H9 (cell line): ENCODE results near the gene MGAT4B. TPM values are rescaled to one million over a fixed set of nuclear protein-coding genes. Genes with fewer than 3 reads are reported as not detected.

Experiments
- DNase-seq: peaks from one replicate; pipeline ENCODE4 v3.0.0-alpha.2; 2017
- H2AFZ ChIP-seq: one replicate; pipeline ENCODE4 v1.6.1; 2013; ENCODE audit warnings: mild to moderate bottlenecking, low read length, control low read depth, moderate library complexity
- H2AK5ac ChIP-seq: 2 replicates; pipeline ENCODE4 v1.6.1; 2013; ENCODE audit warnings: low read length, control low read depth, mixed read lengths; ENCODE audit not compliant: insufficient read length
- H2BK120ac ChIP-seq: one replicate; pipeline ENCODE4 v1.6.1; 2013; ENCODE audit warnings: low read depth, mild to moderate bottlenecking, low read length, control low read depth, inconsistent platforms; ENCODE audit not compliant: poor library complexity, severe bottlenecking
- H2BK12ac ChIP-seq: 2 replicates; pipeline ENCODE4 v1.6.1; 2013; ENCODE audit warnings: low read length, control low read depth, mixed read lengths, low read depth; ENCODE audit not compliant: insufficient read length
- H2BK15ac ChIP-seq: 2 replicates; pipeline ENCODE4 v1.6.1; 2013; ENCODE audit warnings: low read depth, low read length, control low read depth
- H2BK20ac ChIP-seq: one replicate; pipeline ENCODE4 v1.6.1; 2013; ENCODE audit warnings: low read depth, mild to moderate bottlenecking, low read length, control low read depth, inconsistent platforms; ENCODE audit not compliant: poor library complexity, severe bottlenecking
- H2BK5ac ChIP-seq: 2 replicates; pipeline ENCODE4 v1.6.1; 2013; ENCODE audit warnings: low read length, control low read depth, mixed read lengths; ENCODE audit not compliant: insufficient read length
- H3K14ac ChIP-seq: 2 replicates; pipeline ENCODE4 v1.6.1; 2013; ENCODE audit warnings: low read length, control low read depth; ENCODE audit not compliant: insufficient read depth
- H3K18ac ChIP-seq: 2 replicates; pipeline ENCODE4 v1.6.1; 2013; ENCODE audit warnings: low read depth, mild to moderate bottlenecking, mixed read lengths, low read length, control low read depth; ENCODE audit not compliant: insufficient read length
- H3K23ac ChIP-seq: 2 replicates; pipeline ENCODE4 v1.6.1; 2013; ENCODE audit warnings: low read length, control low read depth, mixed read lengths, low read depth; ENCODE audit not compliant: insufficient read length
- H3K23me2 ChIP-seq: 2 replicates; pipeline ENCODE4 v1.6.1; 2013; ENCODE audit warnings: low read depth, mild to moderate bottlenecking, mixed read lengths, low read length, control low read depth; ENCODE audit not compliant: insufficient read length, poor library complexity, severe bottlenecking
- H3K27ac ChIP-seq: 2 replicates; pipeline ENCODE4 v1.5.1; 2013; ENCODE audit warnings: low read length, control low read depth, mixed read lengths, low read depth; ENCODE audit not compliant: insufficient read length
- H3K27me3 ChIP-seq: 2 replicates; pipeline ENCODE4 v1.6.1; 2013; ENCODE audit warnings: low read length, control low read depth, inconsistent platforms; ENCODE audit not compliant: insufficient read depth
- H3K4ac ChIP-seq: 2 replicates; pipeline ENCODE4 v1.6.1; 2013; ENCODE audit warnings: low read depth, mild to moderate bottlenecking, control low read depth, inconsistent platforms, low read length, moderate library complexity
- H3K4me1 ChIP-seq: 2 replicates; pipeline ENCODE4 v1.6.1; 2013; ENCODE audit warnings: low read length, control low read depth, inconsistent platforms; ENCODE audit not compliant: insufficient read depth
- H3K4me2 ChIP-seq: 2 replicates; pipeline ENCODE4 v1.6.1; 2013; ENCODE audit warnings: low read length, control low read depth, mixed read lengths; ENCODE audit not compliant: insufficient read length, insufficient read depth
- H3K56ac ChIP-seq: 2 replicates; pipeline ENCODE4 v1.6.1; 2013; ENCODE audit warnings: low read depth, mild to moderate bottlenecking, mixed read lengths, low read length, control low read depth; ENCODE audit not compliant: insufficient read length
- H3K79me1 ChIP-seq: 2 replicates; pipeline ENCODE4 v1.6.1; 2013; ENCODE audit warnings: low read depth, mild to moderate bottlenecking, moderate library complexity, low read length, control low read depth, inconsistent platforms; ENCODE audit not compliant: insufficient read depth, poor library complexity, severe bottlenecking
- H3K79me2 ChIP-seq: 2 replicates; pipeline ENCODE4 v1.6.1; 2013; ENCODE audit warnings: low read length, control low read depth, inconsistent platforms; ENCODE audit not compliant: insufficient read depth
- H3K9ac ChIP-seq: 2 replicates; pipeline ENCODE4 v1.6.1; 2013; ENCODE audit warnings: low read length, control low read depth, mixed read lengths; ENCODE audit not compliant: insufficient read length; ENCODE audit errors: extremely low read depth
- H3K9me3 ChIP-seq: one replicate; pipeline ENCODE4 v1.6.1; 2013; ENCODE audit warnings: low read depth, low read length, inconsistent platforms; ENCODE audit not compliant: control insufficient read depth
- H3T11ph ChIP-seq: one replicate; pipeline ENCODE4 v1.6.1; 2013; ENCODE audit warnings: mild to moderate bottlenecking, low read length, control low read depth, inconsistent platforms
- H4K20me1 ChIP-seq: one replicate; pipeline ENCODE4 v1.6.1; 2013; ENCODE audit not compliant: control insufficient read depth, insufficient read length, insufficient read depth
- H4K5ac ChIP-seq: 2 replicates; pipeline ENCODE4 v1.6.1; 2013; ENCODE audit warnings: low read depth, mild to moderate bottlenecking, mixed read lengths, low read length, control low read depth; ENCODE audit not compliant: insufficient read length
- H4K8ac ChIP-seq: replicated peaks from 2 replicates; pipeline ENCODE4 v1.6.1; 2013; ENCODE audit warnings: low read length, control low read depth, mixed read lengths, low read depth; ENCODE audit not compliant: insufficient read length
- H4K91ac ChIP-seq: 2 replicates; pipeline ENCODE4 v1.6.1; 2013; ENCODE audit warnings: low read depth, mild to moderate bottlenecking, moderate library complexity, mixed read lengths, low read length, control low read depth; ENCODE audit not compliant: insufficient read length
- H3K27ac Mint-ChIP-seq, 3 experiments: 2 replicates in 2 of 3; 3 replicates in 1 of 3; pipeline ENCODE4 v1.8.0; 2020 to 2021; ENCODE audit warnings: mixed read lengths in 3 of 3, mild to moderate bottlenecking in 1 of 3, moderate library complexity in 1 of 3
- H3K27me3 Mint-ChIP-seq: 2 replicates; pipeline ENCODE4 v1.8.0; 2021; ENCODE audit warnings: low read depth, mild to moderate bottlenecking, moderate library complexity, mixed read lengths
- H3K36me3 Mint-ChIP-seq, 3 experiments: 2 replicates in 2 of 3; 3 replicates in 1 of 3; pipeline ENCODE4 v1.8.0; 2020 to 2021; ENCODE audit warnings: low read depth in 3 of 3, mixed read lengths in 3 of 3; ENCODE audit not compliant: insufficient read depth in 1 of 3
- H3K4me1 Mint-ChIP-seq, 2 experiments: 2 replicates each; pipeline ENCODE4 v1.8.0; 2020; ENCODE audit warnings: mixed read lengths in 2 of 2
- H3K4me3 Mint-ChIP-seq, 2 experiments: 2 replicates in 1 of 2; 3 replicates in 1 of 2; pipeline ENCODE4 v1.8.0; 2020 to 2021; ENCODE audit warnings: mild to moderate bottlenecking in 2 of 2, mixed read lengths in 2 of 2, moderate library complexity in 1 of 2
- H3K9me3 Mint-ChIP-seq, 2 experiments: 2 replicates in 1 of 2; 3 replicates in 1 of 2; pipeline ENCODE4 v1.8.0; 2020; ENCODE audit warnings: mild to moderate bottlenecking in 2 of 2, mixed read lengths in 2 of 2, moderate library complexity in 1 of 2
- WGBS: extraction: QIAGEN DNeasy Blood & Tissue Kit; methylation state at CpG from one replicate; pipeline ENCODE4 v1.1.7; 2013; ENCODE audit warnings: missing lambda C conversion rate, low lambda C conversion rate, mixed read lengths; ENCODE audit not compliant: insufficient read length; ENCODE audit errors: extremely low coverage; 5-methylcytosine and 5-hydroxymethylcytosine counted together
- total RNA-seq: library from RNA; stranded (reverse); gene quantifications from 2 replicates; pipeline ENCODE4 v1.2.1, GENCODE V29; 2021
- TF ChIP-seq, protein P1 (sequence below): fragments of 200-600 bp; sonication (generic); conservative IDR thresholded peaks from 3 replicates; pipeline ENCODE4 v1.8.0; 2021; ENCODE audit warnings: antibody characterized with exemption, mild to moderate bottlenecking

Gene MGAT4B
- total RNA-seq, 1 experiment from 2014 or later = 147 TPM

- H3K9ac ChIP-seq = no peak overlapping the region
- H2BK15ac ChIP-seq = no peak overlapping the region
- no CpG with 5 or more reads among the region's 36 CpGs for WGBS
- no peaks in the 10 kb centered on the region for H3K27me3 ChIP-seq
- H3K56ac ChIP-seq = no peak overlapping the region
- H4K20me1 ChIP-seq = no peaks in the 10 kb centered on the region
- Mint-ChIP-seq H3K4me3 (peak overlapping the region in 1 of 2 experiments; percentile 26; a peak in 1 of 5 replicates), H3K27ac (peak overlapping the region in 1 of 3 experiments; percentile 52; a peak in 1 of 7 replicates), H3K4me1 (peaks cover 26 to 32% of the 10 kb centered on the region in 2 experiments), H3K9me3 (no peaks in the 10 kb centered on the region), H3K27me3 (peaks cover 4% of the 10 kb centered on the region), H3K36me3 (peaks cover 21 to 42% (median 35%) of the 10 kb centered on the region in 3 experiments; a peak in 6 of 7 replicates)
- no peaks in the 10 kb centered on the region for H3K9me3 ChIP-seq
- no peaks in the 10 kb centered on the region for H3K79me1 ChIP-seq
- peaks cover 3% of the 10 kb centered on the region for H3K23me2 ChIP-seq
- no peak overlapping the region for H3K14ac ChIP-seq
- DNase-seq = no peak
- no peaks in the 10 kb centered on the region for H3K79me2 ChIP-seq
- no peak overlapping the region for H2BK20ac ChIP-seq
- H2BK5ac ChIP-seq = no peak overlapping the region
- no peak overlapping the region for H2BK120ac ChIP-seq
- H4K91ac ChIP-seq = no peak overlapping the region
- H4K8ac ChIP-seq = no peak overlapping the region
- H3K23ac ChIP-seq = no peak overlapping the region
- no peak overlapping the region for H3K4me2 ChIP-seq
- no peak overlapping the region for H3K4ac ChIP-seq
- H2AFZ ChIP-seq = no peak overlapping the region
- no peak overlapping the region for H2AK5ac ChIP-seq
- H3K18ac ChIP-seq = no peak overlapping the region
- no peak overlapping the region for H2BK12ac ChIP-seq
- TF ChIP-seq, protein P1, sequence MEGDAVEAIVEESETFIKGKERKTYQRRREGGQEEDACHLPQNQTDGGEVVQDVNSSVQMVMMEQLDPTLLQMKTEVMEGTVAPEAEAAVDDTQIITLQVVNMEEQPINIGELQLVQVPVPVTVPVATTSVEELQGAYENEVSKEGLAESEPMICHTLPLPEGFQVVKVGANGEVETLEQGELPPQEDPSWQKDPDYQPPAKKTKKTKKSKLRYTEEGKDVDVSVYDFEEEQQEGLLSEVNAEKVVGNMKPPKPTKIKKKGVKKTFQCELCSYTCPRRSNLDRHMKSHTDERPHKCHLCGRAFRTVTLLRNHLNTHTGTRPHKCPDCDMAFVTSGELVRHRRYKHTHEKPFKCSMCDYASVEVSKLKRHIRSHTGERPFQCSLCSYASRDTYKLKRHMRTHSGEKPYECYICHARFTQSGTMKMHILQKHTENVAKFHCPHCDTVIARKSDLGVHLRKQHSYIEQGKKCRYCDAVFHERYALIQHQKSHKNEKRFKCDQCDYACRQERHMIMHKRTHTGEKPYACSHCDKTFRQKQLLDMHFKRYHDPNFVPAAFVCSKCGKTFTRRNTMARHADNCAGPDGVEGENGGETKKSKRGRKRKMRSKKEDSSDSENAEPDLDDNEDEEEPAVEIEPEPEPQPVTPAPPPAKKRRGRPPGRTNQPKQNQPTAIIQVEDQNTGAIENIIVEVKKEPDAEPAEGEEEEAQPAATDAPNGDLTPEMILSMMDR = no peak
- H3K27ac ChIP-seq = no peak overlapping the region
- no peaks in the 10 kb centered on the region for H3K4me1 ChIP-seq
- no peak overlapping the region for H4K5ac ChIP-seq
- no peak overlapping the region for H3T11ph ChIP-seq
Measured at GRCh38 chr5:179798771-179799643, 7.7 kb downstream of the MGAT4B start.
